Epithelial cell of proximal tubule (primary cell): ENCODE results near the gene TUBAL3. TPM values are rescaled to one million over a fixed set of nuclear protein-coding genes. Genes with fewer than 3 reads are reported as not detected.

ENCODE experiments used
- DNase-seq: peaks from one replicate; pipeline ENCODE4 v3.0.0-alpha.2; 2011; ENCODE audit warnings: low read depth
- H3K4me3 ChIP-seq: 2 replicates; pipeline ENCODE4 v1.5.1; 2011; ENCODE audit warnings: low read depth, mild to moderate bottlenecking, low read length
- total RNA-seq: library from RNA; depleted of rRNA; stranded (reverse); fragments of >200 nt; gene quantifications from 2 replicates; pipeline ENCODE4 v1.2.3, GENCODE V29; 2015
- TF ChIP-seq, protein P1 (sequence below): conservative IDR thresholded peaks from 2 replicates; pipeline ENCODE4 v1.5.1; 2012; ENCODE audit warnings: low read depth, mild to moderate bottlenecking, low read length

Gene TUBAL3
- not detected in 2 replicates for total RNA-seq

DNA sequence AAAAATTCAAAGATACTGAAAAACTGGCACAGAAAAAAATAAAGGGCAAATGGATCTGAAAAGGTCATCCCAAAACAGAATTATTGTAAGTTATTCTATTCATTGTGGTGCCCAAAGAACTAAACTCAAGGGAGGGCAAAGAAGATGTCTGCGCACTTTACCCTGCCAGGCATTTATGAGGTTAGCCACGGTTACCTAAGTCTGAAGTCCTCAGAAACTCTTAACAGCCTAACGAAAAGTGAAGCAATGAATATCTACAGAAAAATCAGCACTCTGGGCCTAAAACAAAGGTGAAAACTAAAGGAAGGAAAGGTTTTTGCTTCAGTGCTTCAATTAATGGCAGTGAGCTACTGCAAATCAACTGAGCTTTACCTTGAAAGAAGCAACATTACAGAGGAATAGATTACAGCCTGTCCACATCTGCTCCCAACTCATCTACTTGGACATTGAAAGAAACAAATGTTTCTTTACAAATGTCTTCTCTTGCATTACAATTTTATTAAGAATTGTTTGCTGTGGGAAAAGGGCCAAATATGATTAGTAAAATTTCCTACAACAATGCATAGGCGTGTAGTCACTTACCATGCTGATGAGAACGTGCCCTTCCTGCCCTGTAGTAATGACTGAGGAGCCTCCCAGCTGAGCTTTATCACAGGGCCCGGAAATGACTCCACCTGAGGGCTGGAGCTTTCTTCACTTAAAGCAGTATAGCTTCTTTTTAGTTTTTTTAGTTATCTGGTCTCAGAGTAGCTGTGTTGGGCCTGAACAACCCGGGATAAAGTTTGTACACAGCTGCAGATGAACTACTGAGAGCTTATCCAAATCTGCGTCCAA is at the start of gene TUBAL3:
TSS of gene TUBAL3 (minus strand) at position 621 of the 834 bp plus-strand sequence. CDS start at position 585, 36 bp downstream.
- TF ChIP-seq, protein P1, sequence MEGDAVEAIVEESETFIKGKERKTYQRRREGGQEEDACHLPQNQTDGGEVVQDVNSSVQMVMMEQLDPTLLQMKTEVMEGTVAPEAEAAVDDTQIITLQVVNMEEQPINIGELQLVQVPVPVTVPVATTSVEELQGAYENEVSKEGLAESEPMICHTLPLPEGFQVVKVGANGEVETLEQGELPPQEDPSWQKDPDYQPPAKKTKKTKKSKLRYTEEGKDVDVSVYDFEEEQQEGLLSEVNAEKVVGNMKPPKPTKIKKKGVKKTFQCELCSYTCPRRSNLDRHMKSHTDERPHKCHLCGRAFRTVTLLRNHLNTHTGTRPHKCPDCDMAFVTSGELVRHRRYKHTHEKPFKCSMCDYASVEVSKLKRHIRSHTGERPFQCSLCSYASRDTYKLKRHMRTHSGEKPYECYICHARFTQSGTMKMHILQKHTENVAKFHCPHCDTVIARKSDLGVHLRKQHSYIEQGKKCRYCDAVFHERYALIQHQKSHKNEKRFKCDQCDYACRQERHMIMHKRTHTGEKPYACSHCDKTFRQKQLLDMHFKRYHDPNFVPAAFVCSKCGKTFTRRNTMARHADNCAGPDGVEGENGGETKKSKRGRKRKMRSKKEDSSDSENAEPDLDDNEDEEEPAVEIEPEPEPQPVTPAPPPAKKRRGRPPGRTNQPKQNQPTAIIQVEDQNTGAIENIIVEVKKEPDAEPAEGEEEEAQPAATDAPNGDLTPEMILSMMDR: no peak
- no peak for DNase-seq
- peak within 1 kb of the TSS; percentile 46 for H3K4me3 ChIP-seq

DNA sequence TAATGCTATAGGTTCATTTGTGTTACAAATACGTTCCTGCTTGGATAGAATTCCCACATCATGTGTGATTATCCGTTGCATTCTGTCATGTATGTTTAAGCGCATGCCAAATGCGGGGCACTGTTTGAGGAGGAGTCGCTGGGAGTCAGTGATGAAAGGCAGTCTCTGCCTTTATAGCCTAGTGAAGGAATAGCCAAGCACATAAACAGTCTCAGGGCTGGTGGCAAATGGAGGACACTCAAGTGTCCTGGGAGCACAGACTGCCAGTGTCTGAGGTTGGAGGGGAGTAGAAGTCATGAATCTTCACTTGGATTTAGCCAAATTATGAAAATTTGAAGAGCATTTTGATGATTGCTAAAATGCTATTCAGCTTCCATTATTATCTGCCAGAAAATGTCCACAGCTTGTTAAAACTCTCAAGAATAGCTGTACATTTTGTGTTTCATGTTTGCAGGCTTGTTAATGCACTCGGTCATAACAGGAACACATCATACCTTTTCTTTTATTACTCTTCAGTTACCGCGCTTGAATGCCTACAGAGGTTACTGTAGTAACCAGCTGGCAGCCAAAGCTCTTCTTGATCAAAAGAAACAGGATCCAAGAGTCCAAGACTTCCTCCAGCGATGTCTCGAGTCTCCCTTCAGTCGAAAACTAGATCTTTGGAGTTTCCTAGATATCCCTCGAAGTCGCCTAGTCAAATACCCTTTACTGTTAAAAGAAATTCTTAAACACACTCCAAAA is 49.3 kb upstream of the TUBAL3 start:
- DNase-seq: no peak
- TF ChIP-seq, protein P1: no peak
- no peak overlapping the region for H3K4me3 ChIP-seq

DNA sequence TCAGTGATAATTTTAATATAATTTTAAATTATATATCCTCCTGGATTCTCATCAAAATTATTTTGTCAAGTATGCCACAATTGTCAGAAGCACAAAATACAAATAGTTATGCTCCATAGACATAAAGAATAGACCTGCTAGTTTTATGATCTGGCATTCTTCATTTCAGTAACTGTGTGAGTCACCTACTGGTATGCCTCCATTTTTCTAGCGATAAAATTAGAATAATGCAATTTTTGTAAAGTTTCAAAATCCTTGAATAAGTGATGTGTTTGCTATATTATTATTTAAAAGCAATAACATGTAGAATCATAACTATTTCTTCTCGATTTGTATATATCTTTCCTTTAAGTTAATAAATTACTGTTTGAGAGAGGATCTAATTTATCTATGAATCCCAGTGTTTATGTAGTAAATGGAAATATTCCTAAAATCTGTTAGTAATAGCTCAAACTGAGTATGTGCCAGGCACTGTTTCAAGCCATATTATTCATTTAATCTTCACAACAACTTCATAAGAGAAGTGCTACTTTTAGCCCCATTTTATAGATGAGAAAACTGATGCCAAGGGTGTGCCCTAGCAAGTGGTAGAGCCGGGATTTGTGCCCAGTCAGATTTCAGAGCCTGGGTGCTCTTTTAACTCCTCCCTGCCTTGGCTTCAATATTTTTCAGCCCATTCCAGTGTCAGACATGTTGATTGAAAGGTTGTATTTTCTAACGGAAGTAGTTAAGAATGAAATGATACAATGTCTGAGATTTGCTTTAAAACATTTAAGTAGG is 46.2 kb upstream of the TUBAL3 start:
- no peak overlapping the region for H3K4me3 ChIP-seq
- TF ChIP-seq, protein P1: no peak
- DNase-seq: no peak

DNA sequence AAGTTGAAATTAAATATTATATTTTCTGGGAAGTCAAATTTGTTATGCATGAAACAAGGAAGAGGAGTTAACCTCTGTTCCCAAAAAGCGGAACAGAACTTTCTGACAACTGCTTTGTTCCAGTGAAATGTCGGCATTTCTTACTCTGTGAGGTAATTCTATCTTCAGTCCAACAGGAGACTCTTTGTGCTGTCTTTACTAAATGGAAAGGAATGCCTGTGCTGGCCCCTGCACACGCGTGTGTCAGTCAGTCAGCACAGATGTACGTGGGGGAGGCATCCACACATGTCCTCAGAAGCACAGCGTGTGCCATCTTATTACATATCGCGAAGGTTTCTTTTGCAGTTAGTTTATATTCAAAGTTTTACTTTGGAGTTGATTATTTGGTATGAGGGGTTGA is 45.2 kb upstream of the TUBAL3 start:
- TF ChIP-seq, protein P1: peak; percentile 31
- H3K4me3 ChIP-seq: no peak overlapping the region
- DNase-seq: no peak

DNA sequence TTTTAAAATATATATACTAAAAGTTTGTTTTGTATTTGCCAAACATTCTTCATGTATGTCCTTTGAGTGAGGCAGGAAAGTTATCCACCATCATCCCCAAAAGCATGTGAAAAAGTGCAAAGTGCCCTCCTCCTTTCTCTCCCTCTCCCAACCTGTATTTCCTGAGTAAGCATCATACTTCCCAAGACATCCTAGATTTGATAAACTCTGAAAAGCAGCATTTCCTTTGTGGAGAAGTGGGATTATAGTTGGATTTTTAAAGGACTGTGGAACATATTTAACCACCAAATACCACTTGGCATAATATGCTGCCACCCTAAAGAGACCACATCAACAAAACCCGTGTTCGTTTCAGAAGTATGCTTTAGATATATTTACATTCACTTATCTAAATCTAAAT is 44.6 kb upstream of the TUBAL3 start:
- H3K4me3 ChIP-seq: peak overlapping the region; percentile 69
- DNase-seq: no peak
- TF ChIP-seq, protein P1: no peak

DNA sequence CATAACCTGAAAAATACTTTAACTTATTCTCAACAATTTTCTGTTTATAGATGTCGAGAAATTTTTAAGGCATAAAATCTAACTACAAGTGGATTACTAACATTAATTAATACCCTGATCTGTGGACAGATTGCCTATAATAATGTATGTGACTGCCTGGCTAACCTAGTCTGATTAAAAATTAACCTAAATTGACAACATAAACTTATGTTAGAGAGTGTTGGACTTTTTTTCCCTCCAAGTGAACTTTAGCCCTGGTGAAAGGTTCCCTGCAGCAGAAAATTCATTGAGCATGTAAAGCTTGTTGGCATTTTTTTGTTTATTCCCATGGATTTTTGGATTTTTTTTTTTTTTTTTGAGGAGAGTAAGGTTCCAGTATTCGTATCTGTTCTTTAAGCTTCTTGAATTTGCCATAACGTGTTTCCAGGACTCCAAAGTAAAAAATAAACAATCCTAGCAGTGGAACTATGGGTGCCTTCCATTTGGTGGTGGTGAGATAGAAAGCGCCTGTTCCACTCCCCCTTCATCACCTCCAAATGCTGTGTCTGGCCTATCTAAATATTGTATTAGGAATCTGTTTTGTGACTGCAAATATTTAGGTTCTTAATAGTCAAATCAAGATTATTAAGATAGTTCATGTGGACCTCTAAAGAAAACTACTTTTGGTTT is 43.8 kb upstream of the TUBAL3 start:
- TF ChIP-seq, protein P1: no peak
- DNase-seq: no peak
- H3K4me3 ChIP-seq: peak overlapping the region; percentile 69
